HFFc6 (cell line): ENCODE results near the gene GP1BA. TPM values are rescaled to one million over a fixed set of nuclear protein-coding genes. Genes with fewer than 3 reads are reported as not detected.

ENCODE experiments used
- DNase-seq: peaks from one replicate; pipeline ENCODE4 v3.0.0-alpha.2; 2018
- H3K27ac Mint-ChIP-seq: 2 replicates; pipeline ENCODE4 v1.8.0; 2020; ENCODE audit warnings: mild to moderate bottlenecking, mixed read lengths
- H3K27me3 Mint-ChIP-seq: 2 replicates; pipeline ENCODE4 v1.8.0; 2021; ENCODE audit warnings: mild to moderate bottlenecking, moderate library complexity, mixed read lengths; ENCODE audit not compliant: insufficient read depth
- H3K36me3 Mint-ChIP-seq: 2 replicates; pipeline ENCODE4 v1.8.0; 2021; ENCODE audit warnings: low read depth, mixed read lengths
- H3K4me1 Mint-ChIP-seq: 2 replicates; pipeline ENCODE4 v1.8.0; 2020; ENCODE audit warnings: low read depth, mixed read lengths
- H3K4me3 Mint-ChIP-seq: 2 replicates; pipeline ENCODE4 v1.8.0; 2020; ENCODE audit warnings: mild to moderate bottlenecking, moderate library complexity, mixed read lengths
- H3K9me3 Mint-ChIP-seq: 2 replicates; pipeline ENCODE4 v1.8.0; 2020; ENCODE audit warnings: mild to moderate bottlenecking, mixed read lengths
- total RNA-seq, 6 experiments: library from RNA; stranded (reverse); fragmentation: NEBNext Ultra II Directional; extraction: Animal tissue kit (Norgen Biotek cat#: 25700); gene quantifications; 2 replicates in 1 of 6; 3 replicates in 5 of 6; pipeline ENCODE4 v1.2.3, GENCODE V29; 2021
- TF ChIP-seq, protein P1 (sequence below): fragments of 200-600 bp; sonication (generic); IDR thresholded peaks from 2 replicates; pipeline ENCODE4 v1.5.0; 2021; ENCODE audit warnings: antibody characterized with exemption, mild to moderate bottlenecking

Gene GP1BA
- total RNA-seq, 6 experiments from 2014 or later = not detected

DNA sequence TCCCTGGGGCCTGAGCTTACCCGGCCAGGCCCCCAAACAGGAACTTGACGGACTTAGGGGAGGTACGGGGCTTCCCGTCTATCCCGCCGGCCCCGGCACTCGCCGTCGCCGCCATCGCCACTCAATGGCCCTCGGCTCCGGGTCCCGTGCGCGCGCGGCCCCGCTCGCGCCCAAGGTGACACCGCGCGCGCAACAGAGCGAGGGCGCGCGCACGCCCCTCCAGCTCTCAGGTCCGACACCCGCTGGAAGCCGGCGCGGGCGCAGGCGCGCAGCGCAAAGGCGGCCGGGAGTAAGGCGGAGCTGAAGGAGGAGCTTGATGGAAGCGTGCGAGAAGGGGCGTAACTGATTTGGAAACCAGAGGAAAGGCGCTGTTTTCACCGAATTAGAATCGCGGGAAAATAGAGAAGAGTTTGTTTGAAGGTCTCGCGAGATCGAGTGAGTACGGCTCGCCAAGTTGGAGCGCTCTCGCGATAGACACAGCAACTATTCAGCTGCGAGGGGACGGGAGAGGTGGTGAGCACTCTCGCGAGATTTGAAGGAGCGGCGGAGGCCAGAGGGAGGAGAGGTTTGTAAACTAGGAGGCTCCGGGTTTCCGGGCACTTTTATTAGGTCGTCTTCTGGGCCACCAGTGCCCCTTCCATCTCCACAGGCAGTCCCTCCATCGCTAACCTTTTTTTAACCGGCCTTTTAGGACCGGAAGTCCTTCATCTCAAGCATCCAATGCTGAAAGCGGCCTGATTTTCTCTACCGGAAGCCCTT lies 7.9 kb downstream of the GP1BA start, which contains the start of the genes RNF167 and SLC25A11:
RNF167 (plus strand) TSS at position 473 of the 759 bp plus-strand sequence. CDS start 642 bp downstream, outside the sequence.
SLC25A11 (minus strand) TSS at position 251 of the 759 bp plus-strand sequence; CDS start at position 115, 136 bp downstream.
- Mint-ChIP-seq H3K36me3 (peaks cover 48% of the 10 kb centered on the region), H3K27me3 (peaks cover 6% of the 10 kb centered on the region), H3K27ac (peak within 1 kb of the TSS; percentile 100), H3K4me3 (peak within 1 kb of the TSS; percentile 95), H3K4me1 (peaks cover 53% of the 10 kb centered on the region), H3K9me3 (no peaks in the 10 kb centered on the region)
- TF ChIP-seq, protein P1, sequence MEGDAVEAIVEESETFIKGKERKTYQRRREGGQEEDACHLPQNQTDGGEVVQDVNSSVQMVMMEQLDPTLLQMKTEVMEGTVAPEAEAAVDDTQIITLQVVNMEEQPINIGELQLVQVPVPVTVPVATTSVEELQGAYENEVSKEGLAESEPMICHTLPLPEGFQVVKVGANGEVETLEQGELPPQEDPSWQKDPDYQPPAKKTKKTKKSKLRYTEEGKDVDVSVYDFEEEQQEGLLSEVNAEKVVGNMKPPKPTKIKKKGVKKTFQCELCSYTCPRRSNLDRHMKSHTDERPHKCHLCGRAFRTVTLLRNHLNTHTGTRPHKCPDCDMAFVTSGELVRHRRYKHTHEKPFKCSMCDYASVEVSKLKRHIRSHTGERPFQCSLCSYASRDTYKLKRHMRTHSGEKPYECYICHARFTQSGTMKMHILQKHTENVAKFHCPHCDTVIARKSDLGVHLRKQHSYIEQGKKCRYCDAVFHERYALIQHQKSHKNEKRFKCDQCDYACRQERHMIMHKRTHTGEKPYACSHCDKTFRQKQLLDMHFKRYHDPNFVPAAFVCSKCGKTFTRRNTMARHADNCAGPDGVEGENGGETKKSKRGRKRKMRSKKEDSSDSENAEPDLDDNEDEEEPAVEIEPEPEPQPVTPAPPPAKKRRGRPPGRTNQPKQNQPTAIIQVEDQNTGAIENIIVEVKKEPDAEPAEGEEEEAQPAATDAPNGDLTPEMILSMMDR = no peak
- DNase-seq = peak; percentile 100

GRCh38 chr17:4940555-4941318 lies 8.7 kb downstream of the GP1BA start:
- H3K27me3 Mint-ChIP-seq = peaks cover 9% of the 10 kb centered on the region
- H3K4me3 Mint-ChIP-seq = peak overlapping the region; percentile 95
- H3K9me3 Mint-ChIP-seq = no peaks in the 10 kb centered on the region
- H3K36me3 Mint-ChIP-seq = peaks cover 56% of the 10 kb centered on the region
- no peak for DNase-seq
- peaks cover 61% of the 10 kb centered on the region for H3K4me1 Mint-ChIP-seq
- TF ChIP-seq, protein P1 = no peak
- H3K27ac Mint-ChIP-seq = peak overlapping the region; percentile 100

GRCh38 chr17:4941319-4941610 lies 9.2 kb downstream of the GP1BA start:
- no peak for DNase-seq
- Mint-ChIP-seq H3K27ac (peak overlapping the region; percentile 100), H3K36me3 (peaks cover 57% of the 10 kb centered on the region), H3K4me1 (peaks cover 66% of the 10 kb centered on the region), H3K27me3 (peaks cover 11% of the 10 kb centered on the region), H3K9me3 (no peaks in the 10 kb centered on the region), H3K4me3 (peak overlapping the region; percentile 95)
- TF ChIP-seq, protein P1 = no peak

DNA sequence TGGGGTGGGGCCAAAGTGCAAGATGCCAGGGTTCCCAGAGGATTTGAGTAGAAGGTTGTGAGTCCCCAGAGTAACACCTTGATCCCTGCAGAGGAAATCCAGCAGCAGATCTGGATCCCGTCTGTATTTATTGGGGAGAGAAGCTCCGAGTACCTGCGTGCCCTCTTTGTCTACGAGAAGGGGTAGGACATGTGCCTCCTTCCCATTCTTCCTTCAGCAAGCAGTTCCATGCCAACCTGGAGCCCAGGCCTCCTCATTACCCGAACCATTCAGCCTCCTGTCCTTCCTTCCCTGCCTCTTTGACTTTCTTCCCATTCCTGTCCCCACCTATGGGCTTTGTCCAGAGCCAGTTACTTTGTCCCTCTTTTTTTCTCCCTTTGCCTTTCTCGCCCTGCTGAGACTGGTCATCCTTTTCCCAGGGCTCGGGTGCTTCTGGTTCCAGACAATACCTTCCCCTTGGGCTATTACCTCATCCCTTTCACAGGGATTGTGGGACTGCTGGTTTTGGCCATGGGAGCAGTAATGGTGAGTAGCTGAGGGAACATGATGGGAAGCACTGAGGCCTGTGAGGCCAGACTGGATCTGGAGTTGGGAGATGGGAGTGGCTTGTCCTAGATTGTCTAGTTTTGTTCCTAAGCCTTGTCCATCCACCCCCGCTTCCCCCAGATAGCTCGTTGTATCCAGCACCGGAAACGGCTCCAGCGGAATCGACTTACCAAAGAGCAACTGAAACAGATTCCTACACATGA lies 10.9 kb downstream of the GP1BA start:
- Mint-ChIP-seq H3K27ac (peak overlapping the region; percentile 100), H3K27me3 (peaks cover 17% of the 10 kb centered on the region), H3K4me3 (peak overlapping the region; percentile 31), H3K4me1 (peaks cover 70% of the 10 kb centered on the region), H3K36me3 (peaks cover 70% of the 10 kb centered on the region), H3K9me3 (no peaks in the 10 kb centered on the region)
- DNase-seq = no peak
- TF ChIP-seq, protein P1 = no peak

DNA sequence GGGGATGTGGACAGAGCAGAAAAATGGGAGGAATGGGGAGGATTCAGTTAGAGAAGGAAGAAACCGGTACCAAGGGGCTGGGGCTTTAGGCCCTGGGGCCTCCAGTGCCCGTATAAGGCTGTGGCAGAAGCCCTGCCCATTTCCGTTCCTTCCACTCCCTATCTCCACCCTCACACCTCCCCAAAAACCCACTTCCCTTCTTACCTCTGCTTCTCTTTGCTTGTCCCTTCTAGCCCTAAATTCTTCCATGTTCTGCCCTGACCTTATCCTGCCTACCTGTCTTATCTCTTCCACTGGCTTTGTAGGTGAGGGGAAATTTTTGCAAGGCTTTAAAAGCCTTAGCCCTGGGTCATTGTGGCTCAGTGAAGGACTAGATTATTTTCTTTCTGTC lies 12.1 kb downstream of the GP1BA start:
- Mint-ChIP-seq H3K27me3 (peaks cover 17% of the 10 kb centered on the region), H3K4me1 (peaks cover 63% of the 10 kb centered on the region), H3K27ac (peak overlapping the region; percentile 91), H3K4me3 (peak overlapping the region; percentile 91), H3K36me3 (peaks cover 64% of the 10 kb centered on the region), H3K9me3 (no peaks in the 10 kb centered on the region)
- DNase-seq = no peak
- TF ChIP-seq, protein P1 = no peak
